SK-N-SH treated with all-trans-retinoic acid at 6 μM for 48 hours (cell line): ENCODE measurements around the gene ETDC.

Experiments used
- BACH2 ChIP-seq: fragments of 250-450 bp; sonication (Bioruptor Pico); IDR thresholded peaks from 2 replicates; pipeline ENCODE4 v1.9.0; 2021; ENCODE audit warnings: mild to moderate bottlenecking, borderline replicate concordance
- GLIS3 ChIP-seq: fragments of 250-450 bp; sonication (Bioruptor Pico); IDR thresholded peaks from 2 replicates; pipeline ENCODE4 v1.5.0; 2020; ENCODE audit warnings: mild to moderate bottlenecking, moderate library complexity
- TF ChIP-seq, protein P1 (sequence below): fragments of 250-450 bp; sonication (Bioruptor Pico); IDR thresholded peaks from 2 replicates; pipeline ENCODE4 v1.5.1; 2020; ENCODE audit warnings: low read depth, mild to moderate bottlenecking, moderate library complexity
- TF ChIP-seq, protein P2 (sequence below): fragments of 250-450 bp; sonication (Bioruptor Pico); IDR thresholded peaks from 2 replicates; pipeline ENCODE4 v1.8.0; 2021; ENCODE audit warnings: low read depth, mild to moderate bottlenecking, moderate library complexity, borderline replicate concordance

DNA sequence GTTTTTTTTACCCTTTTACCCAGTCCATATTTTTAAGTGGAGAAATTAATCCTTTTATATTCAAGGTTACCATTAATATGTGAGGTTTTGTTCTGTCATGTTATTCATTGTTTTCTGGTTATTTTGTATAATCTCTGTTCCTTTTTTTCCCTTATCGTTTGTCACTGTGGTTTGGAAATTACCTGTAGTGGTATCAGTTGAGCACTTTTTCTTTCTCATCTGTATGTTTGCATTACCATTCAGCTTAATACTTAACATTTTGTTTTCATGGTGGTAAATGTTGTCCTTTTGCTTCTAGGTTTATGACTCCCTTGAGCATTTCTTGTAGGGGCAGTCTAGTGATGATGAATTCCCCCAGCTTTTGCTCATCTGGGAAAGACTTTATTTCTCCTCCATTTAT is 6.6 kb downstream of the ETDC start:
- TF ChIP-seq BACH2 (CRISPR knock-in tag) (no peak), GLIS3 (no peak)
- TF ChIP-seq, protein P1, sequence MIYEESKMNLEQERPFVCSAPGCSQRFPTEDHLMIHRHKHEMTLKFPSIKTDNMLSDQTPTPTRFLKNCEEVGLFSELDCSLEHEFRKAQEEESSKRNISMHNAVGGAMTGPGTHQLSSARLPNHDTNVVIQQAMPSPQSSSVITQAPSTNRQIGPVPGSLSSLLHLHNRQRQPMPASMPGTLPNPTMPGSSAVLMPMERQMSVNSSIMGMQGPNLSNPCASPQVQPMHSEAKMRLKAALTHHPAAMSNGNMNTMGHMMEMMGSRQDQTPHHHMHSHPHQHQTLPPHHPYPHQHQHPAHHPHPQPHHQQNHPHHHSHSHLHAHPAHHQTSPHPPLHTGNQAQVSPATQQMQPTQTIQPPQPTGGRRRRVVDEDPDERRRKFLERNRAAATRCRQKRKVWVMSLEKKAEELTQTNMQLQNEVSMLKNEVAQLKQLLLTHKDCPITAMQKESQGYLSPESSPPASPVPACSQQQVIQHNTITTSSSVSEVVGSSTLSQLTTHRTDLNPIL (CRISPR knock-in tag): no peak
- TF ChIP-seq, protein P2, sequence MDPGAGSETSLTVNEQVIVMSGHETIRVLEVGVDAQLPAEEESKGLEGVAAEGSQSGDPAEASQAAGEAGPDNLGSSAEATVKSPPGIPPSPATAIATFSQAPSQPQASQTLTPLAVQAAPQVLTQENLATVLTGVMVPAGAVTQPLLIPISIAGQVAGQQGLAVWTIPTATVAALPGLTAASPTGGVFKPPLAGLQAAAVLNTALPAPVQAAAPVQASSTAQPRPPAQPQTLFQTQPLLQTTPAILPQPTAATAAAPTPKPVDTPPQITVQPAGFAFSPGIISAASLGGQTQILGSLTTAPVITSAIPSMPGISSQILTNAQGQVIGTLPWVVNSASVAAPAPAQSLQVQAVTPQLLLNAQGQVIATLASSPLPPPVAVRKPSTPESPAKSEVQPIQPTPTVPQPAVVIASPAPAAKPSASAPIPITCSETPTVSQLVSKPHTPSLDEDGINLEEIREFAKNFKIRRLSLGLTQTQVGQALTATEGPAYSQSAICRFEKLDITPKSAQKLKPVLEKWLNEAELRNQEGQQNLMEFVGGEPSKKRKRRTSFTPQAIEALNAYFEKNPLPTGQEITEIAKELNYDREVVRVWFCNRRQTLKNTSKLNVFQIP (CRISPR knock-in tag): no peak
